Urinary bladder (tissue), 4 donors: Measurements from ENCODE around the gene NOD2. TPM values are rescaled to one million over a fixed set of nuclear protein-coding genes. Genes with fewer than 3 reads are reported as not detected.

Source experiments
- DNase-seq: peaks from one replicate; pipeline ENCODE4 v3.0.0-alpha.2; 2015; ENCODE audit errors: extremely low spot score
- H3K27ac ChIP-seq: one replicate; pipeline ENCODE4 v1.5.1; 2013; ENCODE audit warnings: low read depth, mild to moderate bottlenecking, moderate library complexity
- H3K36me3 ChIP-seq: one replicate; pipeline ENCODE4 v1.6.1; 2013; ENCODE audit warnings: mild to moderate bottlenecking, moderate library complexity; ENCODE audit not compliant: insufficient read depth
- H3K4me1 ChIP-seq: one replicate; pipeline ENCODE4 v1.6.1; 2013; ENCODE audit warnings: mild to moderate bottlenecking, moderate library complexity; ENCODE audit not compliant: insufficient read depth
- H3K4me3 ChIP-seq: one replicate; pipeline ENCODE4 v1.5.1; 2013; ENCODE audit warnings: low read depth, low read length
- WGBS: extraction: QIAGEN DNeasy Blood & Tissue Kit; methylation state at CpG from one replicate; pipeline ENCODE4 v1.1.7; 2013; 5-methylcytosine and 5-hydroxymethylcytosine counted together
- polyA plus RNA-seq: library from polyadenylated mRNA; stranded (reverse); fragments of 200-250 nt; gene quantifications from one replicate; pipeline ENCODE4 v1.2.3, GENCODE V29; 2013
- total RNA-seq: library from RNA; depleted of rRNA; stranded (reverse); fragments of >200 nt; gene quantifications from one replicate; pipeline ENCODE4 v1.2.3, GENCODE V29; 2014
- donor health status: healthy with polysubstance abuse.
- donor health status: healthy.

Gene NOD2
- total and polyA plus RNA-seq, 2 donors: 0.90 to 1.5 TPM

- DNase-seq: no peak
- no peak overlapping the region for H3K4me3 ChIP-seq
- no peak overlapping the region for H3K27ac ChIP-seq
- H3K4me1 ChIP-seq: peaks cover 2% of the 10 kb centered on the region
- WGBS: 86% methylated on average over 4 of the region's 4 CpGs
- H3K36me3 ChIP-seq: no peaks in the 10 kb centered on the region
Observed at GRCh38 chr16:50692644-50692998, 785 bp upstream of the NOD2 start.

- Histone ChIP-seq H3K27ac (no peak overlapping the region), H3K36me3 (no peaks in the 10 kb centered on the region), H3K4me1 (peaks cover 2% of the 10 kb centered on the region), H3K4me3 (no peak overlapping the region)
- no peak for DNase-seq
- WGBS: 97% methylated on average over 2 of the region's 2 CpGs
Observed at GRCh38 chr16:50694206-50694605, 800 bp downstream of the NOD2 start.

- Histone ChIP-seq H3K4me3 (no peak overlapping the region), H3K36me3 (no peaks in the 10 kb centered on the region), H3K4me1 (peaks cover 2% of the 10 kb centered on the region), H3K27ac (no peak overlapping the region)
- WGBS: 95% methylated on average over 9 of the region's 9 CpGs
- no peak for DNase-seq
Observed at GRCh38 chr16:50695017-50696000, 1.9 kb downstream of the NOD2 start.

GRCh38 chr16:50696126-50696525, 2.7 kb downstream of the NOD2 start:
- no peak for DNase-seq
- Histone ChIP-seq H3K4me1 (peaks cover 2% of the 10 kb centered on the region), H3K36me3 (no peaks in the 10 kb centered on the region), H3K27ac (no peak overlapping the region), H3K4me3 (no peak overlapping the region)
- 69% methylated on average over 5 of the region's 5 CpGs for WGBS

GRCh38 chr16:50696575-50697420, 3.4 kb downstream of the NOD2 start:
- Histone ChIP-seq H3K4me3 (no peak overlapping the region), H3K27ac (no peak overlapping the region), H3K4me1 (peaks cover 2% of the 10 kb centered on the region), H3K36me3 (no peaks in the 10 kb centered on the region)
- no peak for DNase-seq
- WGBS: 71% methylated on average over 15 of the region's 15 CpGs

GRCh38 chr16:50697421-50697715, 4.0 kb downstream of the NOD2 start:
- WGBS: 90% methylated on average over 5 of the region's 5 CpGs
- H3K4me1 ChIP-seq: peaks cover 2% of the 10 kb centered on the region
- H3K4me3 ChIP-seq: no peak overlapping the region
- no peak for DNase-seq
- H3K36me3 ChIP-seq: no peaks in the 10 kb centered on the region
- no peak overlapping the region for H3K27ac ChIP-seq

GRCh38 chr16:50697881-50698767, 4.7 kb downstream of the NOD2 start:
- DNase-seq: no peak

GRCh38 chr16:50699326-50700159, 6.1 kb downstream of the NOD2 start:
- H3K4me3 ChIP-seq: no peak overlapping the region
- peaks cover 2% of the 10 kb centered on the region for H3K4me1 ChIP-seq
- 89% methylated on average over 19 of the region's 19 CpGs for WGBS
- no peaks in the 10 kb centered on the region for H3K36me3 ChIP-seq
- no peak for DNase-seq
- H3K27ac ChIP-seq: no peak overlapping the region

More at GRCh38 chr16:50697881-50698767, 4.7 kb downstream of the NOD2 start:
- Histone ChIP-seq H3K36me3 (no peaks in the 10 kb centered on the region), H3K4me3 (peak overlapping the region; percentile 28), H3K27ac (no peak overlapping the region), H3K4me1 (peaks cover 2% of the 10 kb centered on the region)
- WGBS: 53% methylated on average over 19 of the region's 19 CpGs

GRCh38 chr16:50702725-50703124, 9.3 kb downstream of the NOD2 start:
- WGBS: 93% methylated on average over 3 of the region's 3 CpGs
- Histone ChIP-seq H3K4me3 (no peak overlapping the region), H3K27ac (no peak overlapping the region), H3K36me3 (no peaks in the 10 kb centered on the region), H3K4me1 (no peaks in the 10 kb centered on the region)
- DNase-seq: no peak

- Histone ChIP-seq H3K4me3 (no peak overlapping the region), H3K36me3 (no peaks in the 10 kb centered on the region), H3K27ac (no peak overlapping the region), H3K4me1 (no peaks in the 10 kb centered on the region)
- no peak for DNase-seq
- WGBS: 90% methylated on average over 1 of the region's 1 CpG
Observed at GRCh38 chr16:50704245-50704644, 10.8 kb downstream of the NOD2 start.

- Histone ChIP-seq H3K4me1 (no peaks in the 10 kb centered on the region), H3K27ac (no peak overlapping the region), H3K36me3 (no peaks in the 10 kb centered on the region), H3K4me3 (no peak overlapping the region)
- DNase-seq: no peak
- 72% methylated on average over 5 of the region's 5 CpGs for WGBS
Observed at GRCh38 chr16:50705436-50706110, 12.2 kb downstream of the NOD2 start.

- no peak for DNase-seq
Observed at GRCh38 chr16:50706250-50706649, 12.8 kb downstream of the NOD2 start.

More at GRCh38 chr16:50706250-50706649, 12.8 kb downstream of the NOD2 start:
- no peak overlapping the region for H3K4me3 ChIP-seq
- no peaks in the 10 kb centered on the region for H3K36me3 ChIP-seq
- no peak overlapping the region for H3K27ac ChIP-seq
- WGBS: 44% methylated on average over 3 of the region's 3 CpGs
- no peaks in the 10 kb centered on the region for H3K4me1 ChIP-seq
